BLaER1 (cell line): ENCODE results near the gene HIVEP3.

ENCODE experiments used
- H3K27ac ChIP-seq: shearing (Covaris generic); formaldehyde crosslinking; 2 replicates; pipeline ENCODE4 v1.8.1; 2022
- H3K27me3 ChIP-seq: shearing (Covaris generic); formaldehyde crosslinking; 2 replicates; pipeline ENCODE4 v1.8.1; 2022
- H3K36me3 ChIP-seq: shearing (Covaris generic); formaldehyde crosslinking; 2 replicates; pipeline ENCODE4 v1.8.1; 2022
- H3K4me1 ChIP-seq: shearing (Covaris generic); formaldehyde crosslinking; 2 replicates; pipeline ENCODE4 v1.8.1; 2022
- H3K4me2 ChIP-seq: shearing (Covaris generic); formaldehyde crosslinking; 2 replicates; pipeline ENCODE4 v1.8.1; 2022
- H3K4me3 ChIP-seq: shearing (Covaris generic); formaldehyde crosslinking; 2 replicates; pipeline ENCODE4 v1.8.1; 2022
- H3K9ac ChIP-seq: shearing (Covaris generic); formaldehyde crosslinking; 2 replicates; pipeline ENCODE4 v1.8.1; 2022
- H3K9me3 ChIP-seq: shearing (Covaris generic); formaldehyde crosslinking; 2 replicates; pipeline ENCODE4 v1.8.1; 2022
- H4K20me1 ChIP-seq: shearing (Covaris generic); formaldehyde crosslinking; 2 replicates; pipeline ENCODE4 v1.8.1; 2022
- Cebpa-rat ChIP-seq: shearing (Covaris generic); IDR thresholded peaks from 2 replicates; pipeline ENCODE4 v1.8.1; 2022

Gene HIVEP3

DNA sequence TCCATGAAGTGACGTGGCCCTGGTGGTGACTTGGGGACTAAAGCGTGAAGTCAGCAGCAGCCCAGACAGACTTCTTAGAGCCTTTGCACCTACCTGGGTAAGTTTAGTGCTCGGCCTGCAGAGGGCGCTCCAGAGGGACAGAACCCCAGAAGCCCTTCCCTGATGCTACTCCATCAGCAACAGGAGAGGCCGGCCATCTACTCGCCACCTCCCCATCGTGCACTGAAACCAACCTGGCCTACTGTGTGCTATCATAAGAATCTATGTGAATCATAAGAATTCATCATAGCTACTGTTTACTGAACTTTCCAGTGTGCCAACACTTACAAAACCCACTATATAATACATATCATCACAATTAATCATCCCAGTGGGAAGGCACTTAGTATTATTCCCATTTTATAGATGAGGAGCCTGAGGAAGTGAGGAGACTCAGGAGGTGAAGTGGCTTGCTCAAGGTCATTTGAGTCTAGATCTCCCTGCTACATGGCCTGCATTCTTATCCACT is 426.3 kb downstream of the HIVEP3 start:
- Histone ChIP-seq H3K9me3 (no peaks in the 10 kb centered on the region), H3K36me3 (no peaks in the 10 kb centered on the region), H3K4me2 (no peak overlapping the region)

GRCh38 chr1:41490911-41491310 is 427.8 kb downstream of the HIVEP3 start:
- H3K4me2 ChIP-seq = no peak overlapping the region
- no peak for TF ChIP-seq Cebpa-rat
- no peak overlapping the region for H3K9ac ChIP-seq
- no peaks in the 10 kb centered on the region for H4K20me1 ChIP-seq
- H3K9me3 ChIP-seq = no peaks in the 10 kb centered on the region
- H3K4me1 ChIP-seq = peaks cover 29% of the 10 kb centered on the region
- H3K27me3 ChIP-seq = peaks cover 11% of the 10 kb centered on the region
- no peaks in the 10 kb centered on the region for H3K36me3 ChIP-seq
- H3K4me3 ChIP-seq = no peak overlapping the region
- H3K27ac ChIP-seq = no peak overlapping the region

More for the DNA sequence above, 426.3 kb downstream of the HIVEP3 start:
- Histone ChIP-seq H3K27ac (no peak overlapping the region), H4K20me1 (no peaks in the 10 kb centered on the region), H3K4me3 (no peak overlapping the region), H3K27me3 (peaks cover 23% of the 10 kb centered on the region), H3K4me1 (peaks cover 29% of the 10 kb centered on the region), H3K9ac (no peak overlapping the region)
- TF ChIP-seq Cebpa-rat = no peak

GRCh38 chr1:41489561-41489960 is 429.2 kb downstream of the HIVEP3 start:
- Histone ChIP-seq H3K36me3 (no peaks in the 10 kb centered on the region), H3K27ac (no peak overlapping the region), H3K27me3 (no peaks in the 10 kb centered on the region), H3K9me3 (no peaks in the 10 kb centered on the region), H4K20me1 (no peaks in the 10 kb centered on the region), H3K4me3 (no peak overlapping the region), H3K4me1 (peaks cover 33% of the 10 kb centered on the region), H3K9ac (no peak overlapping the region), H3K4me2 (no peak overlapping the region)
- no peak for TF ChIP-seq Cebpa-rat

- Histone ChIP-seq H3K4me1 (peaks cover 46% of the 10 kb centered on the region), H3K4me3 (no peak overlapping the region), H3K9ac (no peak overlapping the region), H3K27ac (no peak overlapping the region), H4K20me1 (no peaks in the 10 kb centered on the region), H3K36me3 (no peaks in the 10 kb centered on the region), H3K4me2 (no peak overlapping the region), H3K9me3 (no peaks in the 10 kb centered on the region), H3K27me3 (no peaks in the 10 kb centered on the region)
- no peak for TF ChIP-seq Cebpa-rat
Observed at GRCh38 chr1:41488040-41488951, 430.4 kb downstream of the HIVEP3 start.

- no peaks in the 10 kb centered on the region for H3K27me3 ChIP-seq
- H4K20me1 ChIP-seq = no peaks in the 10 kb centered on the region
- no peaks in the 10 kb centered on the region for H3K36me3 ChIP-seq
- no peak for TF ChIP-seq Cebpa-rat
- peaks cover 55% of the 10 kb centered on the region for H3K4me1 ChIP-seq
- peak overlapping the region; percentile 67 for H3K4me2 ChIP-seq
- peak overlapping the region; percentile 36; the same call in 1 of the 2 replicates for H3K9ac ChIP-seq
- H3K4me3 ChIP-seq = no peak overlapping the region
- peak overlapping the region; percentile 5; the same call in 1 of the 2 replicates for H3K27ac ChIP-seq
- H3K9me3 ChIP-seq = no peaks in the 10 kb centered on the region
Observed at GRCh38 chr1:41487126-41488039, 431.3 kb downstream of the HIVEP3 start.

DNA sequence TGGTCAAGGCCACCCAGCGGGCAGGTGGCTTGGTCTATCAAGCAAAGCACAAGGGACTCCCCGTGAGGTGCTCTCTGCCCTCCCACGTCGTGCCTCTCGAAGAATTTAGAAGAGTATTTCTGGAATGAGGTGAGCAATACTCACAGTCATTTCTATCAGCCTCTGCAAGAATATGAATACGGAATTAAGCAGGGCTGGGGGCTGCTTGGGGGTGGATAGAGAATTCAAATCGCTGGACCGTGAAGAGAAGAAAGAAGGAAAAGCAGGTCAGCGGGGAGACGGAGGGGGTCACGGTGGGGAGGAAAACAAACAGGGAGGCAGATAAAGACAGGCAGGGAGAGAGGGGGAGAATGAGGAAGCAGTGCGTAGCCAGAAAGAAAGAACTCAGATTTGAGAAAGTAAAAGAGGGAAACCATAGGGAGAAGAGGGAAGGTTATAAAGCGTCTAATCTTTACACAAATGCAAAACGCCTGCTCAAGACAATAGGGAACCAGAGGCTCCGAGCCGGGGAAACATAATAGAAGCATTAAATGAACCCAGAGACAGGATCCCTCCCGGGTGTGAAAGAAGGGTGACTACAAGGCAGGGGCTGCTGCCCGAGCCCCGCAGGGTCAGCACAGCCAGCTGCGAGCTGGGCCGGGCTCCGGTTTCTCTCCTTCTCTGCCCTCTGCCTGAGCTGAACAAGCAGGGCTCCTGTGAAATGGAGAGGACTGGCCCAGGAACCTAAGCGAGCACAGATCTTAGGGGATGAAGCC is 432.2 kb downstream of the HIVEP3 start:
- Histone ChIP-seq H4K20me1 (no peaks in the 10 kb centered on the region), H3K36me3 (no peaks in the 10 kb centered on the region), H3K4me1 (peaks cover 64% of the 10 kb centered on the region), H3K27ac (peak overlapping the region; percentile 5; the same call in 1 of the 2 replicates), H3K27me3 (no peaks in the 10 kb centered on the region), H3K4me2 (peak overlapping the region; percentile 67), H3K4me3 (no peak overlapping the region), H3K9me3 (no peaks in the 10 kb centered on the region), H3K9ac (peak overlapping the region; percentile 36; the same call in 1 of the 2 replicates)
- no peak for TF ChIP-seq Cebpa-rat

DNA sequence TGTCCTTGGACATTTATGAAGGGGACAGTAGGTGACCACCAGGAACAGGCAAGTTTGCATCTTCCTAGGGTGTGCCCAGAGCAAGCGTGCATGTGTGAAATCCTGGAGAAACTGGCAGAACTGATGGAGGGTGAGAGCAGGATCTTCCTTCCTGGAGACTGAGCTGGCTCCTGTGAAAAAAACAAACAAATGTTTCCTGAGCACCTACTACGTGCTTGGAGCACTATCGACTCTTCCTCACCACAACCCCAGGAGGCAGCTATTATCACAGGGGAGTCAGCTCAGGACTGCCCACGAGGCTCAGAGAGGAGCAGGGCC is 432.7 kb downstream of the HIVEP3 start:
- no peak overlapping the region for H3K4me3 ChIP-seq
- H3K36me3 ChIP-seq = no peaks in the 10 kb centered on the region
- H3K27me3 ChIP-seq = no peaks in the 10 kb centered on the region
- 0 out of 2 replicates have a peak overlapping the region, but pooled peaks have one; percentile 36 for H3K9ac ChIP-seq
- peaks cover 64% of the 10 kb centered on the region for H3K4me1 ChIP-seq
- peak overlapping the region; percentile 67 for H3K4me2 ChIP-seq
- TF ChIP-seq Cebpa-rat = no peak
- 0 out of 2 replicates have a peak overlapping the region, but pooled peaks have one; percentile 5 for H3K27ac ChIP-seq
- H4K20me1 ChIP-seq = no peaks in the 10 kb centered on the region
- H3K9me3 ChIP-seq = no peaks in the 10 kb centered on the region

DNA sequence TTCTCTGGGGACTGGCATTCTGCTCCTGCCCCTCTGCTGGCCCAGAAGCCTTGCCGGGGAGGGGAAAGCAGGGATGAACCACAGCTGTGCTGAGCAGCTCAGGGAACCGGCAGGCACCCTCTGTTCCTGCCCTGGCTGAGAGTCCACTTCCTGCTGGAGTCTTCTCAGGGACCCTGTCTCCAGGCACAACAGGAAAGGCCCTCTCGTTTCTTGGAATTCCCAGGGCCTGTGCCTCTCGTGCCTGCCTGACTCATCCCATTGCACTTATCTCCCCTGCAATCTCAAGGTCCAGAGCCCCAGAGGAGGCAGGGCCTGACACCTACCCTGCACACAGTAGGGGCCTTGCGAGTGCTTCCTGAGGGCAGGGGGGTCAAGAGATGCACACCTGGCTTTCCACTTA is 433.1 kb downstream of the HIVEP3 start:
- H3K9me3 ChIP-seq = no peaks in the 10 kb centered on the region
- TF ChIP-seq Cebpa-rat = no peak
- H3K27me3 ChIP-seq = no peaks in the 10 kb centered on the region
- no peak overlapping the region for H3K27ac ChIP-seq
- H3K9ac ChIP-seq = no peak overlapping the region
- H4K20me1 ChIP-seq = no peaks in the 10 kb centered on the region
- H3K4me3 ChIP-seq = no peak overlapping the region
- peaks cover 64% of the 10 kb centered on the region for H3K4me1 ChIP-seq
- no peaks in the 10 kb centered on the region for H3K36me3 ChIP-seq
- peak overlapping the region; percentile 67 for H3K4me2 ChIP-seq
